GM19193 (cell line): ENCODE data around the gene ACAP3.

ENCODE experiments used
- POLR2A ChIP-seq: IDR thresholded peaks from 4 replicates; pipeline ENCODE4 v1.6.1; 2011; ENCODE audit not compliant: insufficient read depth, insufficient read length; ENCODE audit errors: extremely low read depth

The ACAP3 gene

DNA sequence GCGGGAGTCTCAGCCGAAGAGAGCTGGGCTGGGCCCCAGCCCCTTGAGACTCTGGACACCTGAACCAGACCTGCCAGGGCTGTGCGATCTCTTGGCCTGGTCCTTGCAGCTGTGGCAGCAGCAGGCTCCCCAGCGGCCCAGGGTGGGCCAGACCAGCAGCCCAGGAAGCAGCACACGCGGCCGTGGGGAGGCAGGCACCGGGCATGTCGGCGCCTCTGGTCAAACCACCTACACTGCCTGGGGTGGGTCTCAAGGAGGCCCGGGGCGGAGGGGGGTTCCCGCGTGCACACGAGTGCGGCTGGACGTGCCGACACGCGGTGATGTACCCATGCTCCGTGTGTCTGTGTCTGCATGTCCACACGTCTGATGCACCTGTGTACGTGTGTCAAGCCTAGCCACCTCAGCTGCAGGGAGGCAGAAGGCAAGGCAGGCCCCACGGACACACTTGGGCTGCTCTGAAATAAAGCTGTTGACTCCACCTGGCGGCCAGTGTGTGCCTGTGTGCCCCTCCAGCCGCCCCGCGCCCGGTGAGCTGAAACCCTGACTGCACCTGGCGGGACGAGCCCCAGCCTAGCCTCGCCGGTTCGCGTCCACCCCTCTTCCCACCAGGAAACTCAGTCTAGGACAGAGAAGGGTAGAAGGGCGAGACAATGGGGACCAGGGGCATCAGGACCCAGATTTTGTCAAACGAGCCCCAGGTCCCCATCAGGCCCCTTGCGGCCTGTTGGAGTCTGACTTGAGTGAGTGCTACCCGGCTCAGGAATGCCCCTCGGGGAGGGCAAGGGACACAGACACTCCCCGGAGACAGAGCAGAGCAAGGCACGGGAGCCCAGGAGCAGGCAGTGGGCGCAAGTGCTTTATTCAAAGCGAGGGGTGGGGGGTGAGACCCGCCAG is 15.9 kb downstream of the ACAP3 start:
- TF ChIP-seq POLR2A = no peak

DNA sequence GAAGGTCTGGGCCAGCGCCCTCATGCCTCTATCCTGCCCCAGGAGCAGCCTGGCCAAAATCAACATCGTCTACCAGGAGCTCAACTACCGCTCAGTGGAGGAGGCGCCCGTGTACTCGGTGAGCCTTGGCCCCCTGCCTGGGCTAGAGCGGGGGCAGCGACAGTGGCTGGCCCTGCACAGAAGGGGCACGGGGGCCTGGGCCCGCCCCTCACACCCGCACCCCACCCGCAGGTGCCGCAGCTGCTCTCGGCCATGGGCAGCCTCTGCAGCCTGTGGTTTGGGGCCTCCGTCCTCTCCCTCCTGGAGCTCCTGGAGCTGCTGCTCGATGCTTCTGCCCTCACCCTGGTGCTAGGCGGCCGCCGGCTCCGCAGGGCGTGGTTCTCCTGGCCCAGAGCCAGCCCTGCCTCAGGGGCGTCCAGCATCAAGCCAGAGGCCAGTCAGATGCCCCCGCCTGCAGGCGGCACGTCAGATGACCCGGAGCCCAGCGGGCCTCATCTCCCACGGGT is 16.7 kb downstream of the ACAP3 start:
- TF ChIP-seq POLR2A = no peak

DNA sequence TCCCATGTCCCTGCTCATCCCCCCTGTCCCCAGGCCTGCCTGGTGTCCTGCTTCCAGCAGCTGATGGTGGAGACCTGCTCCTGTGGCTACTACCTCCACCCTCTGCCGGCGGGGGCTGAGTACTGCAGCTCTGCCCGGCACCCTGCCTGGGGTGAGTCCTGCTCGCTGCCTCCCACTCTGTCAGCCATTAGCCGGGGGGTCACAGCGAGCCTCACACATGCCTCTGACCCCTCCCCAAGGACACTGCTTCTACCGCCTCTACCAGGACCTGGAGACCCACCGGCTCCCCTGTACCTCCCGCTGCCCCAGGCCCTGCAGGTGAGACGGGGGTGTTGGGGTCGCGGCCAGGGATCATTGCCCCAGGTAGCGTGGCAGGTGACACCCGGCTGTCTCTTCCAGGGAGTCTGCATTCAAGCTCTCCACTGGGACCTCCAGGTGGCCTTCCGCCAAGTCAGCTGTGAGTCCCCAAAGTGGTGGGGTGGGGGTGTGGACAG is 17.4 kb downstream of the ACAP3 start:
- TF ChIP-seq POLR2A = no peak

DNA sequence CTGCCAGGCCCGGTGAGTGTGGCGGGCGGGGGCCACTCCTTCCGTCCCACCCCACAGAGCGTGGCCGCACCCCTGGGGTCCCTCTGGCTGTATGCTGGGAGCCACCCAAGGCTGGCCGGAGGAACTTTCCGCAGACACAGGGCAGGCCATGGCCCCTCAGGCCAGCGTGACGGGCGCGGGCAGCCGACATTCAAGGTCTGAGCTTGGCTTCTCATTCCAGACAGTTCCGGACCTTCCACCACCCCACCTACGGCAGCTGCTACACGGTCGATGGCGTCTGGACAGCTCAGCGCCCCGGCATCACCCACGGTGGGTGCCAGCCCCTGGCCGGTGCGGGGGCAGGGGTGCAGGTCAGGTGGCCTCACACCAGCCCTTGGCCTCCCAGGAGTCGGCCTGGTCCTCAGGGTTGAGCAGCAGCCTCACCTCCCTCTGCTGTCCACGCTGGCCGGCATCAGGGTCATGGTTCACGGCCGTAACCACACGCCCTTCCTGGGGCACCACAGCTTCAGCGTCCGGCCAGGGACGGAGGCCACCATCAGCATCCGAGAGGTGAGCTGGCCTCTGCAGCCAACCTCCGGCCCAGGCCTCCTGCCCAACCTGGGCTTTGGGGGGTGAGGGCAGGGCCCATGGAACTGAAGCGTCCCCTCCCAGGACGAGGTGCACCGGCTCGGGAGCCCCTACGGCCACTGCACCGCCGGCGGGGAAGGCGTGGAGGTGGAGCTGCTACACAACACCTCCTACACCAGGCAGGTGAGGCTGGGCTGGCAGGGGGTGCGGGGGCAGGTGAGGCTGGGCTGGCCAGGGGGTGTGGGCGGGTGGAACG is 20.2 kb downstream of the ACAP3 start:
- no peak for TF ChIP-seq POLR2A

DNA sequence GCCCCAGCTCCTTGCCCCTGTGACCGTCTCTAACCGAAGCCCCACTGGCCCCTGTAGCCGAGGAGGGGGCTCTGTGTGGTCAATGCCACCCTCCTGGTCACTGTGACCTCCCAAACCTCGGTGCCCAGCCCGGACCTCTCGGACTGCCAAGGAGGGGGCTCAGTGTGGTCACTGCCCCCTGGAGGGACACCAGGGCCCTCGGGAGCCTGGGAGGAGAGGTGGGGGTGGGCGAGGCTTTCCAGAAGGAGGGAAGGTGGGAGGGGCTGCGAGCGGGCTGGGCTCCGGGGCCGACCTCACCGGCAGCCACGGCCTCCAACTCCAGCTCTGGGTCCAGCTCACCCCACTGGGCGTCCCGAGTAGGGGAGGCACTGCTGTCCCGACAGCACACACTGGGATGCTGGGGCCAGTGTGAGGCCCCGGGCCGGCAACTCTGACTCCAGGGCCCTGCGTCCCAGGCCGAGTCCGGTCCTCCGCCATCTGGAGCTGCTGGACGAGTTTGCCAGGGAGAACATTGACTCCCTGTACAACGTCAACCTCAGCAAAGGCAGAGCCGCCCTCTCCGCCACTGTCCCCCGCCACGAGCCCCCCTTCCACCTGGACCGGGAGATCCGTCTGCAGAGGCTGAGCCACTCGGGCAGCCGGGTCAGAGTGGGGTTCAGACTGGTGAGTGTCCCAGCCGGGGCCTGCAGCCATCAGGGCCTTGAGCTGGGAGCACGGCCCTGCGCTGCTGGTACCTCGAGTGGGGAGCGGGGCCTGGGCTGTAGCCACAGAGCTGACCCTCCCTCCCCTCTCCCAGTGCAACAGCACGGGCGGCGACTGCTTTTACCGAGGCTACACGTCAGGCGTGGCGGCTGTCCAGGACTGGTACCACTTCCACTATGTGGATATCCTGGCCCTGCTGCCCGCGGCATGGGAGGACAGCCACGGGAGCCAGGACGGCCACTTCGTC is 21.1 kb downstream of the ACAP3 start:
- no peak for TF ChIP-seq POLR2A

DNA sequence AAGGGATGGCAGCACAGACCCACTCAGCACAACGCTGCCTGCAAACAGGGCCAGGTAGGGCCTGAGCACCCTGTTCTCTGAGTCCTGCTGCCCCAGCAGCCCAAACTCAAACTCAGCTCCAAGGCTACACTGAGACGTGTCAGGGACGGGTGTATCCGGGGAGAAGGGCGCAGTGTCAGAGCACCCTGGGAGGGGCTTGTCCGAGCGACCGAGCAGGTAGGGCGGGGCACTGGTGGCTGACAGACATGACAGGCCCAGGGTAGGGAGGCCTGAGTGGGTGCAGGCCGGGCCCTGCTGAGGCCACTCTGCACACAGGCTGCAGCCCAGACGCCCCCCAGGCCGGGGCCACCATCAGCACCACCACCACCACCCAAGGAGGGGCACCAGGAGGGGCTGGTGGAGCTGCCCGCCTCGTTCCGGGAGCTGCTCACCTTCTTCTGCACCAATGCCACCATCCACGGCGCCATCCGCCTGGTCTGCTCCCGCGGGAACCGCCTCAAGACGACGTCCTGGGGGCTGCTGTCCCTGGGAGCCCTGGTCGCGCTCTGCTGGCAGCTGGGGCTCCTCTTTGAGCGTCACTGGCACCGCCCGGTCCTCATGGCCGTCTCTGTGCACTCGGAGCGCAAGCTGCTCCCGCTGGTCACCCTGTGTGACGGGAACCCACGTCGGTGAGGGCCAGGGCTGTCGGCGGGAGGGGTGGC is 22.0 kb downstream of the ACAP3 start:
- no peak for TF ChIP-seq POLR2A

DNA sequence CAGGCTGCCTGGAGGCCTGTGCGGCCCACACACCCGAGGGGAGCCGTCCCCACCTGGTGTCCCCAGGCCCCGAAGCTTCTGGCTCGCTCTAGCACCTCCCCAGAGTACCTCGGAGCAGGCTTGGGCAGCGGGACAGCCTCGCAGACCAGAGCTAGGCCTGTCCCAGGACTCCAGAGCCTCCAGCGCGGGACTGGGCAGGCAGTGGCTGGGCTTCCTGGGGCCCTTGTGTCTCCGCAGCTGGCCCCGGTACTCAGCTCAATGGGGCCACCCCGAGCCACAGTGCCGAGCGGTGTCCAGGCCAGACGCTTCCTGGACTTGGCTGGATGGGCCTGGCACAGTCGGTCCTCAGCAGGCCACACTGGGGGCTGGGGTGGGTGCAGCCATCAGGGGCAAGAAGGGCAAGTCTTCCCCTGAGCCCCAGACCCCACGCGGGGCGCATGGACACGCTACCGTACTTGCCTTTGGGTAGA is 22.6 kb downstream of the ACAP3 start:
- no peak for TF ChIP-seq POLR2A

DNA sequence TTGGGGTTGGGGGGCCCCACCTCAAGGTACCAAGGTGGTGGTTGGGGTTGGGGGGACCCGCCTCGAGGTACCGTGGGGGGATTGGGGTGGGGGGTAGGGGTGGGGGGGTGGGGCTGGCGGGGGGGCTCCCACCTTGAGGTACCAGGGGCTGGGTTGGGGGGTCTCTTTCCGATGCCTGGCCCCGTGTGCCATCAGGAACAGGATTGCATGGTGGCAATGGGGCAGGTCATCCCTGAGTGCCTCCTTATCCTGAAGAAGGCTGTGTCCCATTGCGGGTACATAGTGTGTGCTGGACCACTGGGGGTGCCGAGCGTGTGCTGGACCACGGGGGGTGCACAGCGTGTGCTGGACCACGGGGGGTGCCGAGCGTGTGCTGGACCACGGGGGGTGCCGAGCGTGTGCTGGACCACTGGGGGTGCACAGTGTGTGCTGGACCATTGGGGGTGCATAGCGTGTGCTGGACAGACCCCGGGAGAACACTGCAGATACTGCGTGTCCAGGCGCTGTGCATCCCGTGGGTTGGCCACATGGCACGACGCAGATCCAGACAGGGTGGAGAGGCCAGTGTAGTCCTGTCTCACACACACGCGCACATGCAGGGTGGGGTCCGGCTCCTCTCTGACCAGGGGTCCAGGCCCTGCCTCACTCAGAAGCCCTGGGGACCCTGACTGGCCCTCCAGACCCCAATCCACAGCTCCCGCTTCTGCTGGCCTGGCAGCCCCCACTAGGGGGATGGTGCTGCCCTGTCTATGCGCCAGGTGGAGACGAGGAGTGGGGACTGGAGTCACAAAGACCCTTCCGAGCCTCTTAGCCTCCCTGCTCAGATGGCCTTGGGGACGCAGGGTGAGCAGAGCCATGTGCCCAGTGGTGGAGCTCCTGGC is 23.3 kb downstream of the ACAP3 start:
- TF ChIP-seq POLR2A = no peak

DNA sequence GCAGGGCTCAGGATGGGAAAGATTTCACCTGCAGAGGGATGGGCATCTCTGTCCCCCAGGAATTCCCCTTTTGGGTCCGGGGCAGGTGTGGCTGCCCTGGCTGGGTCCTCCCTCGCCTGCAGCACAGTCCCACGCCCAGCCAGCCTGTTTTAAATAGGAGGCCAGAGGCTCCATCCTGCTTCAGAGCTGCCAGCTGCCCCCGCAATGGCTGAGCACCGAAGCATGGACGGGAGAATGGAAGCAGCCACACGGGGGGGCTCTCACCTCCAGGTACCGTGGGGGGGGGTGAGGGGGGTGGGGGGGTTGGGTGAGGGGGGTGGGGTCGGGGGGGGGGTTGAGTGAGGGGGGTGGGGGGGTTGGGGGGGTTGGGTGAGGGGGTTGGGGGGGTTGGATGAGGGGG is 23.9 kb downstream of the ACAP3 start:
- no peak for TF ChIP-seq POLR2A

DNA sequence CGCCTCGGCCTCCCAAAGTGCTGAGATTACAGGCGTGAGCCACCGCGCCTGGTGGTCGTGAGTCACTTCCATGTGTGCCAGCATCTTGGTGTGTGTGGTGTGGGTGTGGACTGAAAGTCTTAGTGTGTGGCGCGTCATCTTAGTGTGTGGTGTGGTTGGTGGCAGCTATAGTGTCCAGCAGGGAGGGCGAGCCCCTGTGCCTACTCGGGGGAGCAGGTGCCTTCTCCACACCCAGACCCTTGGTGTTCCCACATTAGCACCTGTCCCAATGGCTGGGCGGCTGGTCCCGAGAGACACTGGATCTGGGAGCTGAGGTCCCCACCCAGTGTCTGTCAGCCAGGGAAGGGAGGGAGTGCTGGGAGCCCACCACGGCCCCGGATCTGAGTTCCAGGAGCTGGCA is 24.7 kb downstream of the ACAP3 start:
- TF ChIP-seq POLR2A = no peak

DNA sequence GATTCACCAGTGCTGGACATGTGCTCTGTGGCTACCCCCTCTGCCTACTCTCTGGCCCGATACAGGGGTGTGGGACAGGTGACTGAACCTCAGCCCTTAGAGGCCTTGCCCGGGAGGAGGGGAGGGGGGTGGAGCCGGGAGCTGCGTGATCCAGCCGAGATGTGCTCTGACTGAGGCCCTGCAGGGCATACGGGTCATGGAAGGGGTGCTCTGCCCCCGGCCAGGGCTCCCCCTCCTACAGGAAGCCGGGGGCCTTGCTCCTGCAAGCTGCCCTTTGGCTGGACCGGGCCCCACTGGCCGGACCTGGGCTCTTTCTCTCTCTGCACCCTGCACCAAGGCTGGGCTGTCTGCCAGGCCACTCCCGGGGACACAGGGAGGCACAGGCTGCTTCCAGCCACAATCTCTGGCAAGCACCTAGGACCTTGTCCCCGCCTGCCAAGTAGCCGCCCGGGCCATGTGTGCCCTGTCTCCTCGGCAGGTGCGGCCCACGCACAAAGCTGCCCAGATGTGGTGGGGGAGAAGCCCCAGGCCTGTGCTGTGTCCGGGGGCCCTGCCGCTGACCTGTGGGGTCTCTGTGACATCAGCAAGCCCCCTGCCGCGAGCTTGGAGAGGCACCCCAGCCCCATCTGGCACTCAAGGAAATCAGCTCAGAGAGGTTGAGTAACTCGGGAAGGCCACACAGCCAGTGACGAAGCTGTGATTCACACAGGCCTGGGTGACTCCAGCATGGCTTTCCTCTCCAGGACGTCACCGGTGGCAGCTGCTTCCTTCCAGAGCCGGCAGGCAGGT is 26.0 kb downstream of the ACAP3 start:
- no peak for TF ChIP-seq POLR2A
